Activated naive CD8-positive, alpha-beta T cell treated with anti-CD3 and anti-CD28 coated beads, Interleukin-2, amount 10 ng/mL, durations not matched to agents 7 days and 5 days (primary cell): ENCODE data around the gene C2CD3. TPM values are rescaled to one million over a fixed set of nuclear protein-coding genes. Genes with fewer than 3 reads are reported as not detected.
"Not testable (repeated sequence)": the region's sequence is repeated elsewhere in the genome, so short reads cannot be mapped to it uniquely, and the experiment has no call there.

ENCODE experiments used
- ATAC-seq: fragments of 150-1000 bp; cut with Tn5 transposase; one replicate; pipeline ENCODE4 v1.10.0; 2021; ENCODE audit warnings: low read depth, moderate library complexity
- POLR2A ChIA-PET: fragments of 350-600 bp; sonication (Branson Sonifier 250); formaldehyde crosslinking; loops from one replicate; lab custom pipeline; 2021; ENCODE audit warnings: antibody characterized with exemption; lab: Charles Lee
- DNase-seq: peaks from one replicate; pipeline ENCODE4 v3.0.0; 2021
- H3K27ac Mint-ChIP-seq: one replicate; pipeline ENCODE4 v1.8.0; 2022; ENCODE audit warnings: mild to moderate bottlenecking, mixed read lengths
- H3K27me3 Mint-ChIP-seq: one replicate; pipeline ENCODE4 v1.8.0; 2022; ENCODE audit warnings: mild to moderate bottlenecking, moderate library complexity, mixed read lengths
- H3K36me3 Mint-ChIP-seq: one replicate; pipeline ENCODE4 v1.8.0; 2021; ENCODE audit warnings: mild to moderate bottlenecking, mixed read lengths
- H3K4me1 Mint-ChIP-seq: one replicate; pipeline ENCODE4 v1.8.0; 2021; ENCODE audit warnings: mixed read lengths
- H3K4me3 Mint-ChIP-seq: one replicate; pipeline ENCODE4 v1.8.0; 2022; ENCODE audit warnings: mild to moderate bottlenecking, moderate library complexity, mixed read lengths
- H3K9me3 Mint-ChIP-seq: one replicate; pipeline ENCODE4 v1.8.0; 2021; ENCODE audit warnings: mixed read lengths
- total RNA-seq, 2 experiments: library from RNA; stranded (reverse); gene quantifications; one replicate each; pipeline ENCODE4 v1.2.3, GENCODE V29; 2021

C2CD3 gene
- total RNA-seq, 2 experiments from 2014 or later: 36.2 to 37.6 TPM

- H3K4me1 Mint-ChIP-seq, DNase-seq, POLR2A ChIA-PET, H3K27ac Mint-ChIP-seq, ATAC-seq, H3K27me3 Mint-ChIP-seq, H3K9me3 Mint-ChIP-seq, H3K4me3 Mint-ChIP-seq: not testable (repeated sequence)
- H3K36me3 Mint-ChIP-seq: peaks cover 30% of the 10 kb centered on the region
These were observed 41.7 kb downstream of the C2CD3 start for GRCh38 chr11:74129121-74129520.

GRCh38 chr11:74123008-74123448 lies 47.8 kb downstream of the C2CD3 start:
- ATAC-seq: no peak
- no peaks in the 10 kb centered on the region for H3K4me1 Mint-ChIP-seq
- H3K27ac Mint-ChIP-seq: no peak overlapping the region
- DNase-seq: no peak
- H3K4me3 Mint-ChIP-seq: no peak overlapping the region
- POLR2A ChIA-PET: interaction anchor here (0.7 kb wide), 1 partner anchor 155 kb away, joined by 3 read pairs; no protein-coding TSS in a partner anchor
- H3K36me3 Mint-ChIP-seq: peaks cover 13% of the 10 kb centered on the region
- H3K9me3 Mint-ChIP-seq: no peaks in the 10 kb centered on the region
- no peaks in the 10 kb centered on the region for H3K27me3 Mint-ChIP-seq

GRCh38 chr11:74121804-74122203 lies 49.0 kb downstream of the C2CD3 start:
- no peaks in the 10 kb centered on the region for H3K27me3 Mint-ChIP-seq
- no peak for ATAC-seq
- H3K27ac Mint-ChIP-seq: no peak overlapping the region
- POLR2A ChIA-PET: no interaction called here
- no peak for DNase-seq
- H3K9me3 Mint-ChIP-seq: no peaks in the 10 kb centered on the region
- H3K4me3 Mint-ChIP-seq: no peak overlapping the region
- H3K36me3 Mint-ChIP-seq: peaks cover 18% of the 10 kb centered on the region
- no peaks in the 10 kb centered on the region for H3K4me1 Mint-ChIP-seq

GRCh38 chr11:74120260-74121035 lies 50.4 kb downstream of the C2CD3 start:
- ATAC-seq, H3K27ac Mint-ChIP-seq, DNase-seq, POLR2A ChIA-PET, H3K9me3 Mint-ChIP-seq, H3K4me3 Mint-ChIP-seq, H3K4me1 Mint-ChIP-seq, H3K27me3 Mint-ChIP-seq: not testable (repeated sequence)
- H3K36me3 Mint-ChIP-seq: peaks cover 28% of the 10 kb centered on the region

- Mint-ChIP-seq H3K36me3 (peaks cover 51% of the 10 kb centered on the region), H3K9me3 (peaks cover 2% of the 10 kb centered on the region), H3K4me3 (no peak overlapping the region), H3K27me3 (no peaks in the 10 kb centered on the region), H3K4me1 (peaks cover 1% of the 10 kb centered on the region), H3K27ac (no peak overlapping the region)
- POLR2A ChIA-PET: no interaction called here
- DNase-seq (no peak), ATAC-seq (no peak)
These were observed 54.1 kb downstream of the C2CD3 start for GRCh38 chr11:74116719-74117118.

- no peak for ATAC-seq
- H3K9me3 Mint-ChIP-seq: peaks cover 2% of the 10 kb centered on the region
- no peaks in the 10 kb centered on the region for H3K27me3 Mint-ChIP-seq
- POLR2A ChIA-PET: no interaction called here
- peaks cover 1% of the 10 kb centered on the region for H3K4me1 Mint-ChIP-seq
- DNase-seq: no peak
- no peak overlapping the region for H3K27ac Mint-ChIP-seq
- H3K4me3 Mint-ChIP-seq: no peak overlapping the region
- H3K36me3 Mint-ChIP-seq: peaks cover 42% of the 10 kb centered on the region
These were observed 57.9 kb downstream of the C2CD3 start for GRCh38 chr11:74112877-74113276.

- POLR2A ChIA-PET: no interaction called here
- H3K9me3 Mint-ChIP-seq: no peaks in the 10 kb centered on the region
- no peak overlapping the region for H3K27ac Mint-ChIP-seq
- DNase-seq (no peak), ATAC-seq (no peak)
- peaks cover 37% of the 10 kb centered on the region for H3K36me3 Mint-ChIP-seq
- no peaks in the 10 kb centered on the region for H3K27me3 Mint-ChIP-seq
- H3K4me1 Mint-ChIP-seq: no peaks in the 10 kb centered on the region
- H3K4me3 Mint-ChIP-seq: no peak overlapping the region
These were observed 64.7 kb downstream of the C2CD3 start for GRCh38 chr11:74106124-74106523.

GRCh38 chr11:74102321-74102720 lies 68.5 kb downstream of the C2CD3 start:
- POLR2A ChIA-PET: no interaction called here
- no peak overlapping the region for H3K27ac Mint-ChIP-seq
- DNase-seq (no peak), ATAC-seq (no peak)
- H3K4me3 Mint-ChIP-seq: no peak overlapping the region
- no peaks in the 10 kb centered on the region for H3K27me3 Mint-ChIP-seq
- no peaks in the 10 kb centered on the region for H3K9me3 Mint-ChIP-seq
- H3K36me3 Mint-ChIP-seq: peaks cover 58% of the 10 kb centered on the region
- peaks cover 2% of the 10 kb centered on the region for H3K4me1 Mint-ChIP-seq

- Mint-ChIP-seq H3K4me3 (no peak overlapping the region), H3K27ac (no peak overlapping the region), H3K4me1 (peaks cover 2% of the 10 kb centered on the region), H3K9me3 (no peaks in the 10 kb centered on the region), H3K36me3 (peaks cover 63% of the 10 kb centered on the region), H3K27me3 (no peaks in the 10 kb centered on the region)
- ATAC-seq (no peak), DNase-seq (no peak)
- POLR2A ChIA-PET: no interaction called here
These were observed 70.1 kb downstream of the C2CD3 start for GRCh38 chr11:74100735-74101134.

- no peaks in the 10 kb centered on the region for H3K9me3 Mint-ChIP-seq
- peaks cover 2% of the 10 kb centered on the region for H3K4me1 Mint-ChIP-seq
- no peak overlapping the region for H3K27ac Mint-ChIP-seq
- DNase-seq (no peak), ATAC-seq (no peak)
- POLR2A ChIA-PET: no interaction called here
- H3K36me3 Mint-ChIP-seq: peaks cover 60% of the 10 kb centered on the region
- H3K4me3 Mint-ChIP-seq: no peak overlapping the region
- no peaks in the 10 kb centered on the region for H3K27me3 Mint-ChIP-seq
These were observed 70.6 kb downstream of the C2CD3 start for GRCh38 chr11:74100231-74100630.

- no peak for DNase-seq
- peaks cover 52% of the 10 kb centered on the region for H3K36me3 Mint-ChIP-seq
- no peak overlapping the region for H3K4me3 Mint-ChIP-seq
- H3K9me3 Mint-ChIP-seq: no peaks in the 10 kb centered on the region
- H3K27me3 Mint-ChIP-seq: no peaks in the 10 kb centered on the region
- POLR2A ChIA-PET: no interaction called here
- ATAC-seq: no peak
- no peak overlapping the region for H3K27ac Mint-ChIP-seq
- H3K4me1 Mint-ChIP-seq: peaks cover 2% of the 10 kb centered on the region
These were observed 73.0 kb downstream of the C2CD3 start for GRCh38 chr11:74097686-74098237.

- no peak for ATAC-seq
- H3K4me3 Mint-ChIP-seq: no peak overlapping the region
- no peak overlapping the region for H3K27ac Mint-ChIP-seq
- H3K4me1 Mint-ChIP-seq: peaks cover 2% of the 10 kb centered on the region
- no peak for DNase-seq
- H3K27me3 Mint-ChIP-seq: no peaks in the 10 kb centered on the region
- H3K9me3 Mint-ChIP-seq: no peaks in the 10 kb centered on the region
- H3K36me3 Mint-ChIP-seq: peaks cover 29% of the 10 kb centered on the region
- POLR2A ChIA-PET: no interaction called here
These were observed 76.4 kb downstream of the C2CD3 start for GRCh38 chr11:74094393-74094792.

GRCh38 chr11:74092425-74092824 lies 78.4 kb downstream of the C2CD3 start:
- Mint-ChIP-seq H3K27ac (no peak overlapping the region), H3K9me3 (no peaks in the 10 kb centered on the region), H3K4me3 (no peak overlapping the region), H3K4me1 (no peaks in the 10 kb centered on the region), H3K36me3 (peaks cover 18% of the 10 kb centered on the region), H3K27me3 (no peaks in the 10 kb centered on the region)
- DNase-seq: no peak
- POLR2A ChIA-PET: no interaction called here
- no peak for ATAC-seq

- H3K4me1 Mint-ChIP-seq: no peaks in the 10 kb centered on the region
- no peak overlapping the region for H3K27ac Mint-ChIP-seq
- H3K4me3 Mint-ChIP-seq: no peak overlapping the region
- H3K27me3 Mint-ChIP-seq: no peaks in the 10 kb centered on the region
- ATAC-seq: no peak
- DNase-seq: no peak
- POLR2A ChIA-PET: no interaction called here
- H3K9me3 Mint-ChIP-seq: no peaks in the 10 kb centered on the region
- peaks cover 15% of the 10 kb centered on the region for H3K36me3 Mint-ChIP-seq
These were observed 79.3 kb downstream of the C2CD3 start for GRCh38 chr11:74091549-74091948.
